Fibroblast of pulmonary artery (primary cell): ENCODE results near the gene LMBRD1.
"Not testable (repeated sequence)": the region's sequence is repeated elsewhere in the genome, so short reads cannot be mapped to it uniquely, and the experiment has no call there.

Experiments used
- DNase-seq: peaks from one replicate; pipeline ENCODE4 v3.0.0-alpha.2; 2010; ENCODE audit warnings: low read depth
- H3K4me3 ChIP-seq: replicated peaks from 2 replicates; pipeline ENCODE4 v1.5.1; 2011; ENCODE audit warnings: low read depth, mild to moderate bottlenecking, control low read depth, low read length, moderate library complexity
- TF ChIP-seq, protein P1 (sequence below): IDR thresholded peaks from 2 replicates; pipeline ENCODE4 v1.5.1; 2011; ENCODE audit warnings: mild to moderate bottlenecking, control low read depth, low read length, inconsistent platforms; ENCODE audit errors: missing control alignments

LMBRD1 gene

DNA sequence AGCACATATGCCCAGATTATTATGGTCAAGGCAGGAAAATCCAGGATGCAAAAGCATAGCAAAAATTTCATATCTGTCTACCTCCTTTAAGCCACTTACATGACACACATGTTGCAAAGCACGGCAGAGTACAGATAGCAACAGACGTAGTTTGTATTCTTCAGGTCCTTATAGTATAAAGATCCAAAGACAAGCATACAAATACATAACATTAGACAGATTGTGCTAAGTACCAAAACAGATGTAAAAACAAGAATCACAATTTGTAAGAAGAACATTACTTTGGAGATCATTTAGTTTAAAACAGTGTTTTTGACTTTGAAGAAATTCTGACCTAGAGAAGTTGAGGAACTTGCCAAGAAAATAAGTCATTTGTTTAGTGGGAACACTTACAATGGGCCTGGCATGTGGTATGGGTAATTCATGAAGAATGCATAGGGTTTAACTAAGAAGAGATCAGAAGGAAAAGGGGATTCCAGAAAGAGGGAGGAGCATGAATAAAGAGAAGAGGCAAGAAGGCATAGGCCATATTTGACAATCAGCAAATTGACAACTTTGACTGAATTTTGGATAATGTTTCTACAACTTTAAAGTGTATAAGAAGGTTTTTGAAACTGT, 30.6 kb upstream of the LMBRD1 start:
- DNase-seq, result peak; percentile 73
- TF ChIP-seq, protein P1, sequence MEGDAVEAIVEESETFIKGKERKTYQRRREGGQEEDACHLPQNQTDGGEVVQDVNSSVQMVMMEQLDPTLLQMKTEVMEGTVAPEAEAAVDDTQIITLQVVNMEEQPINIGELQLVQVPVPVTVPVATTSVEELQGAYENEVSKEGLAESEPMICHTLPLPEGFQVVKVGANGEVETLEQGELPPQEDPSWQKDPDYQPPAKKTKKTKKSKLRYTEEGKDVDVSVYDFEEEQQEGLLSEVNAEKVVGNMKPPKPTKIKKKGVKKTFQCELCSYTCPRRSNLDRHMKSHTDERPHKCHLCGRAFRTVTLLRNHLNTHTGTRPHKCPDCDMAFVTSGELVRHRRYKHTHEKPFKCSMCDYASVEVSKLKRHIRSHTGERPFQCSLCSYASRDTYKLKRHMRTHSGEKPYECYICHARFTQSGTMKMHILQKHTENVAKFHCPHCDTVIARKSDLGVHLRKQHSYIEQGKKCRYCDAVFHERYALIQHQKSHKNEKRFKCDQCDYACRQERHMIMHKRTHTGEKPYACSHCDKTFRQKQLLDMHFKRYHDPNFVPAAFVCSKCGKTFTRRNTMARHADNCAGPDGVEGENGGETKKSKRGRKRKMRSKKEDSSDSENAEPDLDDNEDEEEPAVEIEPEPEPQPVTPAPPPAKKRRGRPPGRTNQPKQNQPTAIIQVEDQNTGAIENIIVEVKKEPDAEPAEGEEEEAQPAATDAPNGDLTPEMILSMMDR, result no peak

DNA sequence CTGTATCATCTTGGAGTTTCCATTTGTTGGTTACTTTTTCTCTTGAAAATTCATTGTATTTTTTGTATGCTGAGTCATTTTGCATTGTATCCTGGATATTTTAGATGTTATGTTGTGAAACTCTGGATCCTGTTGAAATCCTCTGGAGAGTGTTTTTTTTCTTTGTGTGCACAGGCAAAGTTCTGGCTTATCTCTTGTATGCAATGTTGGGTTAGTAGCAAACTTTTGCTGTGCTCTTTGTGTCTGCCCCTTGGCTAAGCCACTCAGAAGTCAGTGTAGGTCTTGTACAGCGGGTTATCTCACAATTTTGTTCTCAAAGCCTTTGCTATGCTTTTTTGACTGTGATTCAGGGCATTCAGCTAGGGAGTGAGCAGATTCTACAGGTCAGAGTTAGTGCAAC, 29.1 kb upstream of the LMBRD1 start:
- peak; percentile 91 for DNase-seq
- TF ChIP-seq, protein P1, result no peak
- no peak overlapping the region for H3K4me3 ChIP-seq

More for the DNA sequence above, 30.6 kb upstream of the LMBRD1 start:
- no peak overlapping the region for H3K4me3 ChIP-seq

DNA sequence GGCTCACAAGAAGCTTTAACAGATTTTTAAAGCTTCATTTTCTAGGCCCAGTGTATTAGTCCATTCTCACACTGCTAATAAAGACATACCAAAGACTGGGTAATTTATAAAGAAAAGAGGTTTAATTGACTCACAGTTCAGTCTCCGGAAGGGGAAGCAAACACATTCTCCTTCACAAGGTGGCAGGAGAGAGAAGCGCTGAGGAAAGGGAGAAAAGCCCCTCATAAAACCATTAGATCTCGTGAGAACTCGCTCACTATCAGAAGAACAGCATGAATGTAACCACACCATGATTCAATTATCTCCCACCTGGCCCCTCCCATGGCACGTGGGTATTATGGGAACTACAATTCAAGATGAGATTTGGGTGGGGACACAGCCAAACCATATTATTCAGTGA, 27.5 kb upstream of the LMBRD1 start:
- not testable (repeated sequence) for DNase-seq, H3K4me3 ChIP-seq

DNA sequence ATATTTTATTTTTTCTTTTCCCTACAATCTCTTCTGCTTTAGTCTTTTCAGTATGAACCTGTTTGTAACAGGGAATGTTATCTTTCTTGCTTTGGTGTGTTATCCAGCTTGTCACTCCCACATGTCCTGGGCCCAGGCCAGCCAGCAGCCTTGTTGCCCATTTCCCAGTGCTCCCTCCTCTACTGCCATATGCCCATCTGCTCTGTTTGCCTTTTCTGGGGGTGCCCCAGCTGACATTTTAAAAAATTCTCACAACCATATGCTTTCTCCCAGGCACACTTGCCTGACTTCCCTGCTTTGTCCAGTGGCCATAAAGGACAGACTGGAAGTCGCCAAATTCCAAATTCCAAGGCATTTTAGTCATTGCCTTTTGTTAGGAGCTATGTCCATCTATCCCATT, 23.6 kb upstream of the LMBRD1 start:
- no peak overlapping the region for H3K4me3 ChIP-seq
- TF ChIP-seq, protein P1, result no peak
- DNase-seq, result no peak

DNA sequence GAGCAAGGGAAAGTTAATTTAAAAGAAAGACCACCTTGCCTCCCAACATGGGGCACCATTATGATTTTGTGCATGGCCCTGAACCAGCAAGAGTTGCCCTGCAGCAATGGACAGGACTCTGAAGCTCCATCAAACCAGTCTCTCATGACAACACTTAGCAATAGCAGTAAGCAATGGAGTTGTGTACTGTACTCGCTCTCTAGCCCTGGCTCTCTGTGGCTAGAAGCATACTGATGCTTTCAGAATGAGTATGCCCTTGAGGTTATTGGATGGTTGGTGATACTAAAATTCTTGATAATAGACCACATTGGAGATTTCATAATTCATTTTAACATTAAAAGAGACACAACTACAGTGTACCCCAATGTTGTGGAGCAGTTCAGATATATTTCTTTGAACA, 23.2 kb upstream of the LMBRD1 start:
- DNase-seq, result no peak
- TF ChIP-seq, protein P1, result no peak

DNA sequence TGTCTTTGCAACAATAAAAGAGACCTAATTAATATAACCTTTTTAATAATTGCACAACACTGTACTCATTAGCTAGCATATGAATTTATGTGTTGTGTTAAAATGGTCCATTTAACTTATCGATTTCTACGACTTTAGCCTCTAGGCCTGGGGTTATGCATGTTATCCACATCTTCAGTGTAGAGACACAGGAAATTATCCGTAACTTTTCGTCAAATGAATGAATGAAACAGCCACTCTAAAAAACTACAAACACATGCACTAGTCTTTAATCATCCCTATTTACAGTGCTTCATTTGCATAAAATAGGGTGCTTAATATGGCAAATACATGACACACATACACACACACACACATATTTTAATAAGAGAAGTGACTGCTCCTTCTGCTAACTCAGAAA, 22.3 kb upstream of the LMBRD1 start:
- H3K4me3 ChIP-seq, result no peak overlapping the region
- no peak for DNase-seq
- TF ChIP-seq, protein P1, result no peak

More for the DNA sequence above, 23.2 kb upstream of the LMBRD1 start:
- no peak overlapping the region for H3K4me3 ChIP-seq

DNA sequence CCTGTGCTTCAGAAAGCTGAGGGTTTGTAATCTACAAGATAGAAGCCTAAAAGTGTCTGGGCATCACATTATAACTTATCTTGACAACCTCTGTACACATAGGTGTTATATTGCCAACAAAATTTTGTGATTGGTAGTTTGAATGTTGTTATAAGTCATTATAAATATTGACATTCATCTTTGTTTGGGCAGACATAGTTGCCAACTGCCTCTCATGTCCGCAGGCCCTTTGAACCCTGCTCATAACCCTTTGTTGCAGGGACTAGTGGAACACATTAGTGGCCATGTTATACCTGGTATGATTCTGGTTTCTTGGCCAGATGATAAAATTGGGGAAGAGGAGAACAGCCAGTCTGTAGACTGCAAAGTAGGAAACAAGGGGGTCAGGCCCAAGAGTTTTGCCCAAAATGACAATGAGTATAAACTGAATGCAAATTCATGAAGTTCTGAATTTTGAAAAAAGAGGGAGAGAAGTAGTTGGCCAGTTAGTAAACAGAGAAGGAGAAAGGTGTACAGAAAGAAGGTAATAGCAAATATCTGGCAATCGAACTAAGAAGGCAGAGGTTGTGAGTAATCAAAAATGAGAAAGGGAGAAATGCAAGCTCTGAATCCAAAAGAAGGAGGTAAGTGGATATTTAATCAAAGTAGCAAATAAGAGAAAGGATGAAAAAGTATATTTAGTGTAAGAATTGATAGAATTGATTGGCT, 21.6 kb upstream of the LMBRD1 start:
- no peak overlapping the region for H3K4me3 ChIP-seq
- DNase-seq, result no peak
- TF ChIP-seq, protein P1, result no peak
